ENCODE measurements around the gene CNTNAP5. TPM values are rescaled to one million over a fixed set of nuclear protein-coding genes. Genes with fewer than 3 reads are reported as not detected.

Gene CNTNAP5
- total RNA-seq, 1 experiment from 2014 or later: 0.48 TPM

DNA sequence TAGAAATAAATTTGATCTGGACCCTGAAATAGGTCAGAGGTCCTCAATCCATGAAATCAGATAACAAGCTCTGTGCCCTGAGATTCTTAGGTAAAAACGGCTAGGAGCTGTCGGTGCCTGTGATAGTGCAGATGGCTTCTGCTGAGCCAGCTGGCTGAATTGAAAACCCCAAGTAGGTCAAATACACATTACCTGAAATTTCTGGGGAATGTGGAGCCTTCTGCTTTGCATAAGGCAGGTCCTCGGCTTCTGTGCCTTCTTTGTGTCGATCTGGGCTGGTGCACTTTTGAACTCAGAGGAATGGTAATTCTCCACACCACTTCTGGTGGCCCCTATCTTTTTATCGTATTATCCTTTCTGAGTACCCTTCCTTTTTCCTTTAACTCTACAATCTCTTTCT lies 66.6 kb downstream of the CNTNAP5 start:
- Mint-ChIP-seq H3K9me3 (peaks cover 10 to 13% of the 10 kb centered on the region in 2 experiments), H3K4me3 (no peak overlapping the region), H3K27ac (no peak overlapping the region), H3K36me3 (ENCODE audit: insufficient read depth in 1 of 3, low read depth in 3 of 3) (peaks cover 2 to 20% (median 3%) of the 10 kb centered on the region in 3 experiments; a peak in 5 of 7 replicates), H3K4me1 (peaks cover 3 to 6% of the 10 kb centered on the region in 2 experiments; a peak in 2 of 4 replicates), H3K27me3 (ENCODE audit: low read depth) (no peaks in the 10 kb centered on the region; the same call in 1 of the 2 replicates)
- H2AK5ac ChIP-seq (ENCODE audit: insufficient read length, low read length): no peak overlapping the region
- no peaks in the 10 kb centered on the region for H3K79me1 ChIP-seq (ENCODE audit: insufficient read depth, low read depth, low read length, poor library complexity, severe bottlenecking)
- no peak overlapping the region for H3K4me2 ChIP-seq (ENCODE audit: insufficient read depth, insufficient read length, low read length)
- H3K9ac ChIP-seq (ENCODE audit: extremely low read depth, insufficient read length, low read length): no peak overlapping the region
- no peak overlapping the region for H3K27ac ChIP-seq (ENCODE audit: insufficient read length, low read depth, low read length)
- H3K56ac ChIP-seq (ENCODE audit: insufficient read length, low read depth, low read length): no peak overlapping the region
- TF ChIP-seq, protein P1, sequence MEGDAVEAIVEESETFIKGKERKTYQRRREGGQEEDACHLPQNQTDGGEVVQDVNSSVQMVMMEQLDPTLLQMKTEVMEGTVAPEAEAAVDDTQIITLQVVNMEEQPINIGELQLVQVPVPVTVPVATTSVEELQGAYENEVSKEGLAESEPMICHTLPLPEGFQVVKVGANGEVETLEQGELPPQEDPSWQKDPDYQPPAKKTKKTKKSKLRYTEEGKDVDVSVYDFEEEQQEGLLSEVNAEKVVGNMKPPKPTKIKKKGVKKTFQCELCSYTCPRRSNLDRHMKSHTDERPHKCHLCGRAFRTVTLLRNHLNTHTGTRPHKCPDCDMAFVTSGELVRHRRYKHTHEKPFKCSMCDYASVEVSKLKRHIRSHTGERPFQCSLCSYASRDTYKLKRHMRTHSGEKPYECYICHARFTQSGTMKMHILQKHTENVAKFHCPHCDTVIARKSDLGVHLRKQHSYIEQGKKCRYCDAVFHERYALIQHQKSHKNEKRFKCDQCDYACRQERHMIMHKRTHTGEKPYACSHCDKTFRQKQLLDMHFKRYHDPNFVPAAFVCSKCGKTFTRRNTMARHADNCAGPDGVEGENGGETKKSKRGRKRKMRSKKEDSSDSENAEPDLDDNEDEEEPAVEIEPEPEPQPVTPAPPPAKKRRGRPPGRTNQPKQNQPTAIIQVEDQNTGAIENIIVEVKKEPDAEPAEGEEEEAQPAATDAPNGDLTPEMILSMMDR (conservative IDR thresholded peaks at IDR 0.05): no peak
- H4K20me1 ChIP-seq (ENCODE audit: control insufficient read depth, insufficient read depth, insufficient read length): no peaks in the 10 kb centered on the region
- no peak overlapping the region for H2BK120ac ChIP-seq (ENCODE audit: low read depth, low read length, poor library complexity, severe bottlenecking)
- H4K91ac ChIP-seq (ENCODE audit: insufficient read length, low read depth, low read length): no peak overlapping the region
- H2BK5ac ChIP-seq (ENCODE audit: insufficient read length, low read length): no peak overlapping the region
- no peak for DNase-seq
- no peak overlapping the region for H2BK15ac ChIP-seq (ENCODE audit: low read depth, low read length)
- H3K18ac ChIP-seq (ENCODE audit: insufficient read length, low read depth, low read length): no peak overlapping the region
- WGBS (ENCODE audit: extremely low coverage, insufficient read length, low lambda C conversion rate): no CpG with 5 or more reads among the region's 5 CpGs
- H4K5ac ChIP-seq (ENCODE audit: insufficient read length, low read depth, low read length): no peak overlapping the region
- H3T11ph ChIP-seq (ENCODE audit: low read length): no peak overlapping the region
- no peak overlapping the region for H2AFZ ChIP-seq (ENCODE audit: low read length)
- H4K8ac ChIP-seq (replicated peaks; ENCODE audit: insufficient read length, low read depth, low read length): no peak overlapping the region
- no peaks in the 10 kb centered on the region for H3K4me1 ChIP-seq (ENCODE audit: insufficient read depth, low read length)
- no peak overlapping the region for H2BK20ac ChIP-seq (ENCODE audit: low read depth, low read length, poor library complexity, severe bottlenecking)
- no peak overlapping the region for H3K4ac ChIP-seq (ENCODE audit: low read depth, low read length)
- H3K27me3 ChIP-seq (ENCODE audit: insufficient read depth, low read length): no peaks in the 10 kb centered on the region
- no peaks in the 10 kb centered on the region for H3K23me2 ChIP-seq (ENCODE audit: insufficient read length, low read depth, low read length, poor library complexity, severe bottlenecking)
- no peak overlapping the region for H2BK12ac ChIP-seq (ENCODE audit: insufficient read length, low read depth, low read length)
- no peak overlapping the region for H3K23ac ChIP-seq (ENCODE audit: insufficient read length, low read depth, low read length)
- H3K14ac ChIP-seq (ENCODE audit: insufficient read depth, low read length): no peak overlapping the region
- H3K9me3 ChIP-seq (ENCODE audit: control insufficient read depth, low read depth, low read length): no peaks in the 10 kb centered on the region
- no peaks in the 10 kb centered on the region for H3K79me2 ChIP-seq (ENCODE audit: insufficient read depth, low read length)
